CD4-positive, alpha-beta T cell (primary cell): ENCODE results near the gene YKT6. TPM values are rescaled to one million over a fixed set of nuclear protein-coding genes. Genes with fewer than 3 reads are reported as not detected.

Experiments used
- ATAC-seq: fragments of 200-7000 bp; cut with Tn5 transposase; one replicate; pipeline ENCODE4 v1.10.0; 2022; ENCODE audit warnings: mild to moderate bottlenecking; ENCODE audit not compliant: poor library complexity
- CTCF ChIA-PET: fragments of 350-600 bp; sonication (Branson Sonifier 250); formaldehyde crosslinking; loops from one replicate; lab custom pipeline; 2021; ENCODE audit warnings: antibody characterized with exemption, inconsistent platforms; lab: Charles Lee
- POLR2A ChIA-PET: fragments of 350-600 bp; sonication (Branson Sonifier 250); formaldehyde crosslinking; loops from one replicate; lab custom pipeline; 2021; ENCODE audit warnings: antibody characterized with exemption, inconsistent platforms; lab: Charles Lee
- DNase-seq, 14 experiments: peaks; one replicate each; pipeline ENCODE4 v3.0.0-alpha.2; 2013 to 2020; ENCODE audit warnings: mixed read lengths in 2 of 14
- H3K27ac ChIP-seq, 2 donors: one replicate each; pipeline versions ENCODE4 v1.5.1 to v1.7.0; 2013; ENCODE audit warnings: low read length in 2 of 2, low read depth in 1 of 2, mild to moderate bottlenecking in 1 of 2
- H3K27me3 ChIP-seq, 2 experiments: 1 replicate in 1 of 2; 2 replicates in 1 of 2; pipeline versions ENCODE4 v1.6.1 to v1.7.0; 2013; ENCODE audit warnings: low read length in 2 of 2, control low read depth in 1 of 2, mild to moderate bottlenecking in 1 of 2, moderate library complexity in 1 of 2; ENCODE audit not compliant: insufficient read depth in 2 of 2, control insufficient read depth in 1 of 2
- H3K36me3 ChIP-seq: one replicate; pipeline ENCODE4 v1.6.1; 2013; ENCODE audit warnings: low read length, control low read depth; ENCODE audit not compliant: insufficient read depth
- H3K4me1 ChIP-seq: one replicate; pipeline ENCODE4 v1.6.1; 2013; ENCODE audit warnings: low read length, control low read depth; ENCODE audit not compliant: insufficient read depth
- H3K4me3 ChIP-seq: one replicate; pipeline ENCODE4 v1.5.1; 2013; ENCODE audit warnings: mild to moderate bottlenecking, low read length, moderate library complexity
- H3K9me3 ChIP-seq, 2 experiments: 1 replicate in 1 of 2; 2 replicates in 1 of 2; pipeline versions ENCODE4 v1.6.1 to v1.7.0; 2013; ENCODE audit warnings: low read length in 2 of 2, mild to moderate bottlenecking in 2 of 2, control low read depth in 1 of 2, moderate library complexity in 1 of 2; ENCODE audit not compliant: control insufficient read depth in 1 of 2, insufficient read depth in 1 of 2
- H3K27ac Mint-ChIP-seq: one replicate; pipeline ENCODE4 v1.8.0; 2020; ENCODE audit warnings: mixed read lengths
- H3K27me3 Mint-ChIP-seq: one replicate; pipeline ENCODE4 v1.8.0; 2021; ENCODE audit warnings: mixed read lengths
- H3K36me3 Mint-ChIP-seq: one replicate; pipeline ENCODE4 v1.8.0; 2021; ENCODE audit warnings: low read depth, mixed read lengths
- H3K4me1 Mint-ChIP-seq: one replicate; pipeline ENCODE4 v1.8.0; 2021; ENCODE audit warnings: low read depth, mixed read lengths
- H3K4me3 Mint-ChIP-seq: one replicate; pipeline ENCODE4 v1.8.0; 2020; ENCODE audit warnings: mild to moderate bottlenecking, mixed read lengths
- H3K9me3 Mint-ChIP-seq: one replicate; pipeline ENCODE4 v1.8.0; 2020; ENCODE audit warnings: mixed read lengths
- CTCF ChIP-seq: fragments of 200-600 bp; IDR thresholded peaks from one replicate; pipeline ENCODE4 v1.8.0; 2022; ENCODE audit warnings: antibody characterized with exemption, mild to moderate bottlenecking
- intact Hi-C, 2 experiments: fragments of 100-400 bp; cut with DNase I in 1 of 2; cut with micrococcal nuclease in 1 of 2; formaldehyde crosslinking; loops; one replicate each; pipeline versions ENCODE4 v1.15.1 to v1.9.0; 2023 to 2025; cut with DNase I, micrococcal nuclease
- total RNA-seq, 174 experiments: library from RNA in 2 of 174; stranded (reverse) in 2 of 174; gene quantifications; one replicate each; pipeline ENCODE4 v1.2.3 and lab custom pipeline; 2021 to 2026

Gene YKT6
- total RNA-seq, 2 experiments from 2014 or later: 85.0 to 86.4 TPM

GRCh38 chr7:44238116-44238695 lies 37.4 kb downstream of the YKT6 start:
- Histone ChIP-seq H3K4me3 (no peak overlapping the region), H3K9me3 (no peaks in the 10 kb centered on the region), H3K27ac (no peak overlapping the region), H3K4me1 (peaks cover 10% of the 10 kb centered on the region), H3K27me3 (no peaks in the 10 kb centered on the region), H3K36me3 (no peaks in the 10 kb centered on the region)
- no peak overlapping the region for H3K27ac Mint-ChIP-seq
- ChIA-PET POLR2A (no interaction called here), CTCF (no interaction called here)
- ATAC-seq (no peak), DNase-seq (no peak)
- H3K27me3 Mint-ChIP-seq: no peaks in the 10 kb centered on the region
- H3K9me3 Mint-ChIP-seq: no peaks in the 10 kb centered on the region
- intact Hi-C loops: no loop called here
- no peaks in the 10 kb centered on the region for H3K4me1 Mint-ChIP-seq
- H3K4me3 Mint-ChIP-seq: no peak overlapping the region
- H3K36me3 Mint-ChIP-seq: no peaks in the 10 kb centered on the region
- no peak for TF ChIP-seq CTCF

GRCh38 chr7:44239361-44239760 lies 38.6 kb downstream of the YKT6 start:
- DNase-seq (no peak), ATAC-seq (no peak)
- intact Hi-C loops: no loop called here
- Histone ChIP-seq H3K9me3 (no peaks in the 10 kb centered on the region), H3K4me1 (peaks cover 10% of the 10 kb centered on the region), H3K27ac (no peak overlapping the region), H3K27me3 (no peaks in the 10 kb centered on the region), H3K36me3 (no peaks in the 10 kb centered on the region), H3K4me3 (no peak overlapping the region)
- no peaks in the 10 kb centered on the region for H3K9me3 Mint-ChIP-seq
- TF ChIP-seq CTCF: no peak
- no peaks in the 10 kb centered on the region for H3K4me1 Mint-ChIP-seq
- H3K27me3 Mint-ChIP-seq: no peaks in the 10 kb centered on the region
- ChIA-PET CTCF (no interaction called here), POLR2A (no interaction called here)
- no peak overlapping the region for H3K4me3 Mint-ChIP-seq
- no peaks in the 10 kb centered on the region for H3K36me3 Mint-ChIP-seq
- H3K27ac Mint-ChIP-seq: no peak overlapping the region

- H3K36me3 Mint-ChIP-seq: no peaks in the 10 kb centered on the region
- ATAC-seq (no peak), DNase-seq (no peak)
- H3K9me3 Mint-ChIP-seq: no peaks in the 10 kb centered on the region
- H3K27ac Mint-ChIP-seq: no peak overlapping the region
- H3K4me3 Mint-ChIP-seq: no peak overlapping the region
- Histone ChIP-seq H3K27me3 (no peaks in the 10 kb centered on the region), H3K36me3 (no peaks in the 10 kb centered on the region), H3K9me3 (no peaks in the 10 kb centered on the region), H3K4me3 (no peak overlapping the region), H3K27ac (no peak overlapping the region), H3K4me1 (peaks cover 10% of the 10 kb centered on the region)
- TF ChIP-seq CTCF: no peak
- ChIA-PET POLR2A (interaction anchor here (1.3 to 1.5 kb wide), 2 partner anchors 18 to 325 kb away, joined by 4 read pairs; no protein-coding TSS in a partner anchor), CTCF (interaction anchor here (0.6 to 1.3 kb wide), 2 partner anchors 238 to 239 kb away, joined by 3 to 4 read pairs; no protein-coding TSS in a partner anchor)
- intact Hi-C loops: loop anchor here in 1 of 2 experiments (2.0 to 5.0 kb wide), 2 partner anchors 222 to 324 kb away; no protein-coding TSS in a partner anchor
- H3K27me3 Mint-ChIP-seq: no peaks in the 10 kb centered on the region
- H3K4me1 Mint-ChIP-seq: no peaks in the 10 kb centered on the region
Observed at GRCh38 chr7:44240376-44240775, 39.6 kb downstream of the YKT6 start.
